Heart left ventricle (tissue), 13 donors: ENCODE results near the gene BTBD6.

Experiments used
- CTCF ChIP-seq, 12 donors: fragments of 200-600 bp; sonication (generic) in 4 of 12; IDR thresholded peaks; one replicate each; pipeline versions ENCODE4 v1.5.0 to v1.8.0; 2018 to 2022; ENCODE audit warnings: antibody characterized with exemption in 12 of 12, mild to moderate bottlenecking in 5 of 12
- POLR2A ChIP-seq, 2 donors: fragments of 450-650 bp; IDR thresholded peaks; one replicate each; pipeline ENCODE4 v1.6.1; 2017; ENCODE audit warnings: antibody characterized with exemption in 2 of 2, mild to moderate bottlenecking in 2 of 2, moderate library complexity in 2 of 2
- donor health status: ischemic (EF 13 %, LVEDD 7.1; RV severe dilation, severe dysfunction).
- donor health status: DM: no; HTN: yes; CAD: no.
- donor health status: DM: no; HTN: no; CAD: no.
- donor health status: ischemic (EF 25% LVEDD 6.9; RV normal size, moderate dysfunction).
- donor health status: ischemic (EF 25% LVEDD 5.7; RV mildly dilated, moderate dysfunction).
- donor health status: ischemic (EF 35%, LVEDD 5.7; RV mildly dilated, moderate dysfunction).
- donor health status: nonischemic (EF 11% LVEDD 7.7; RV severe dilation, severe dysfunction).
- donor health status: DM: yes; HTN: yes; CAD: no.
- donor health status: PGD.
- donor health status: ischemic (EF 29% LVEDD 5.4; RV normal size, mild dysfunction).
- donor health status: nonischemic (EF 23%, LVEDD 6.1; RV moderate dilation, normal function).

- TF ChIP-seq POLR2A (IDR thresholded peaks at IDR 0.05) (no peak), CTCF (IDR thresholded peaks at IDR 0.05) (peak in 6 of 12 donors; percentile 12 to 22 (median 19))
Measured at GRCh38 chr14:105267820-105268548, 19.7 kb downstream of the BTBD6 start.
